T-helper 2 cell treated with Interferon-gamma antibody and Interleukin-4, amounts not matched to agents 100 ng/mL and 5 ng/mL, for 36 hours (primary cell): ENCODE data around the gene ACADS. TPM values are rescaled to one million over a fixed set of nuclear protein-coding genes. Genes with fewer than 3 reads are reported as not detected.
"Not testable (repeated sequence)": the region's sequence is repeated elsewhere in the genome, so short reads cannot be mapped to it uniquely, and the experiment has no call there.

Experiments used
- intact Hi-C: fragments of 100-400 bp; cut with micrococcal nuclease; formaldehyde crosslinking; loops from one replicate; pipeline ENCODE4 v1.15.1; 2023
- total RNA-seq: library from RNA; stranded (reverse); gene quantifications from 2 replicates; pipeline ENCODE4 v1.2.3, GENCODE V29; 2022

Gene ACADS
- total RNA-seq, 1 donor from 2014 or later, result 17.6 TPM

DNA sequence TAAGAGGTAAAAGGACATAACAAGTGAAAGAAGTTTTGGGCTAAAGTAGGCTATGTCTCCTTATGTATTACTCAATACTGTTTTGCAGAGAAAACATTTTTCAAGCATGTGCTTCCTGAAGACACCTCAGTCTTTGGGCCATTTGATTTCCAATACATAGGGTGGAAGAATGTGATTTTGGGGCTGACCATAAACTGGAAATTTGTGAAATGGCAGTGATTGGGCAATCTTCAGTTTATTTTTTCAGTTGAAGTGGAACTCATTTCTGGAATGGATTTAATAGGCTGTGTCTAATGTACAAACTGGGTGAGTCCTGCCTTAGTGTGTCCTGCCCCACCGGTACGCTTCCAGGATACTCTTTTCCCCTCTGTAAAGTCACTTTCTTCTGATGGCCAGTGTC is 2.8 kb upstream of the ACADS start:
- intact Hi-C loops, result loop anchor here (10.0 kb wide), 1 partner anchor 242 kb away; no protein-coding TSS in a partner anchor

DNA sequence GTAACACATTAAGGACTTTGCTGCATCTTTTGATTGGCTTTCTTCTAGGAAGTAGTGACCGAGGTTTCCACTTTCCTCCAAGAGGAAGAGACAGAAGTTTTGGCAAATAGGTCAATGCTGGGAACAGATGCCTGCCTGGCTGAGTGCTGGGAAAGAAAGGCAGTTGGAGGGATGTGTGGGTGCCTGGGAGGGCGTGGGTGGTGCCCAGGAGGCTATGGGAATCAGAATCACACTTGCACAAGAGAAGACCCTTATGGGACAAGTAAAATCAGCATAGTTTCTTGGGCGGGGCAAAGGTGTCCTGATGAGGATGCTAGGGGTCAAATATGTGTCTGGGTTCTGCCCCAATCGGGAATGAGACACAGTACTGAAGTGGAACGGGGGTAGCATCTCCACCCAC is 906 bp upstream of the ACADS start:
- intact Hi-C loops, result loop anchor here (1.0 to 10.0 kb wide), 4 partner anchors 14 to 240 kb away; partner anchors contain the start of genes POP5 and UNC119B

DNA sequence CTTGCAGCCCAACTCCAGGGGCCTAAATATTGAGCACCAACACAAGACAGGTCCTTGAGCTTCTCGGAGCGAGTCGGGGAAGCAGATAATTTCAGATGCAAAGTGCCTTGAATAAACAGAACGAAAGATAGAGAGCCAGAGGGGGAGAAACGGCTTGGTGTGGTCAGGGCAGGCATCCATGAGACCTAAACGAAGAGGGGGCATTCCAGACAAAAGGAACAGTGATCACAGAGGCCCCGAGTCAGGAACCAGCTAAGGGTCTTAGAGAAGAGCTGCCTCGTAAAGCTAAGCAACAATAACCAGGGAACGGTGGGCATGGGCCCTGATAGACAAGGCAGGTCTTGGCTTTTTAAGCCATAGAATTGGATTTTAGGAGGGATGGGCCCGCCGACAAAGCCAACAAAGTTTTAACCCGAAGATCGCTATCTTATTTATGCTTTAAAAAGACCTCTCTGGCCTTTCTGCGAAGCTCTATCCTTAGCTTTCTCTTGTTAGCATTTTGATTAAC is 421 bp upstream of the ACADS start:
- intact Hi-C loops, result loop anchor here (1.0 to 10.0 kb wide), 4 partner anchors 14 to 240 kb away; partner anchors contain the start of genes POP5 and UNC119B

DNA sequence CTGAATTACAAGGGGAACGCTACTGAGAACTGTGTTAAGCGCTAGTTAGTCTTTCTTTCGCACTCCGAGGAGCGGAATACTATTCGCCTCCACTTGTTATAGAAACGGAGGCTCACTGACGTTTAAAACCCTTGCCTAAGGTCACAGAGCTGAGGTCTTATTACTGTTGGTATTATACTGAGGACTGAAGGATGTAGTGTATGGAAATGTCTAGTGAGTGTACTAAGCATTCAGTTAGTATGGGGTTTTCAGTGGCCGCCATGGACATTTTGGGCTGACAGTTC is 826 bp downstream of the ACADS start:
- intact Hi-C loops, result loop anchor here (5.0 to 10.0 kb wide), 2 partner anchors 144 to 238 kb away; partner anchors contain the start of gene POP5

DNA sequence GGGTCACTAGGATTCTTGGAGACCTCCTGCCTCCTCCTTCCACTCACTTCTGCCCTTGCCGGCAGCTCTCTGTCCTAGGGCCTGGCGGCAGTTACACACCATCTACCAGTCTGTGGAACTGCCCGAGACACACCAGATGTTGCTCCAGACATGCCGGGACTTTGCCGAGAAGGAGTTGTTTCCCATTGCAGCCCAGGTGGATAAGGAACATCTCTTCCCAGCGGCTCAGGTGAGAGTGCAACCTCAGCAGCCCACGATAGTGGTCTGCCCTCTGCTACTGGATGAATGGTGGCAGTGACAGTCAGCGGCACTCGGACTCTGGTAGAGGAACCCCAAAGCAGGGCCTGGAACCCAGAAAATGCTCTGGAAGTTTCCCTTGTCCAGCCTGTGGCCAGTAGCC is 1.3 kb downstream of the ACADS start:
- intact Hi-C loops, result loop anchor here (5.0 to 10.0 kb wide), 2 partner anchors 145 to 238 kb away; partner anchors contain the start of gene POP5

DNA sequence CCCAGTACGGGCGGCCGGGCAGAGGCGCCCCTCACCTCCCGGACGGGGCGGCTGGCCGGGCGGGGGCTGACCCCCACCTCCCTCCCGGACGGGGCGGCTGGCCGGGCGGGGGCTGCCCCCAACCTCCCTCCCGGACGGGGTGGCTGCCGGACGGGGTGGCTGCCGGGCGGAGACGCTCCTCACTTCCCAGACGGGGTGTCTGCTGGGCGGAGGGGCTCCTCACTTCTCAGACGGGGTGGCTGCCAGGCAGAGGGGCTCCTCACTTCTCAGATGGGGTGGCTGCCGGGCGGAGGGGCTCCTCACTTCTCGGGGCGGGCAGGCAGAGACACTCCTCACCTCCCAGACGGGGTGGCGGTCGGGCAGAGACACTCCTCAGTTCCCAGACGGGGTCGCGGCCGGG is 6.6 kb downstream of the ACADS start:
- intact Hi-C loops, result not testable (repeated sequence)

DNA sequence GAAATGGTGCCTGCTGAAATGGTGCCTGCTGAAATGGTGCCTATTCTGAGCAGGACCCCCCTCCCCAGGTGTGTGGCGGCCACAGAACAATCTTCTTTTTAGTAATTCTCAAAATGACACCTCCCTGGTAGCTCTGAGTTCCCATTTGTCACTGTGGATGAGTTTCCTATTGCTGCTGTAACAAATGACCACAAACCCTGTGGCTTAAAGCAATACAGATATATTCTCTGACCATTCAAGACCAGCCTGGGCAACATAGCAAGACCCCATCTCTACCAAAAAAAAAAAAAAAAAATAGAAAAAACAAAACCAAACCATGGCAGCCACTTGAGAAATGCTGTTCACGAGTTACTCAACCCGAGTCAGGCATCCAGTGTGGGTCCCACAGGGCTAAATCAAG is 7.9 kb downstream of the ACADS start:
- intact Hi-C loops, result no loop called here

DNA sequence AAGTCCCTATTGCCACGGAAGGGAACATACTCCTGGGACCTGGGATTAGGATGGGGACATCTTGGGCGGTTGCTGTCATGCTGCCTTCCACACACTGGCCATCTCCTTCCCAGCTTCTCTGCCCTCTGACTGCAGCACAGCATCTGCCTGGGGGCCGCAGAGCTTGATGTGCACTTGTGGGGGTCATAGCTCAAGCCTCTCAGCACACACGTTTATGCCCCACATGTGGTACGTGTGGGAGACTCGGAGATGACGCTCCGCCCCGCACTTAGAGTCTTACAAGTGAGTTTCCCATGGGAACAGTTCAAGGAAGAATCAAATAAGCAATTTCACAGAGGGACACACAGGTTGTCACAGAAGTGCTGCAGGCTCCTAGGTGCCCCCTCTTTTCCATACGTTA is 8.6 kb downstream of the ACADS start:
- intact Hi-C loops, result no loop called here

DNA sequence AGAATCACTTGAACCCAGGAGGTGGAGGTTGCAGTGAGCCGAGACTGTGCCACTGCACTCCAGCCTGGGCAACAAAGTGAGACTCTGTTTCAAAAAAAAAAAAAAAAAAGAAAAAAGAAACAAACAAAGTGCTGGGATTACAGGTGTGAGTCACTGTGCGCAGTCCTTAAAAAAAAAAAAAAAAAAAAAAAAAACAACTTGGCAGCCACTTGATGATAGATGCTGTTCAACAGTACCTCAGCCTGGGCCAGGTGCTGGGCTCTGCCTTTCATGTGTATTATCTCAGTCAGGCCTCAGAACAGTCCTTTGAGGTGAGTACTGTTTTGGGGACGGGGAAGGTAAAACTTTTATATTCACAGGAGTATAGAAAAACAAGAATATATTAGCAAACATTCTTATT is 9.6 kb downstream of the ACADS start:
- intact Hi-C loops, result no loop called here

DNA sequence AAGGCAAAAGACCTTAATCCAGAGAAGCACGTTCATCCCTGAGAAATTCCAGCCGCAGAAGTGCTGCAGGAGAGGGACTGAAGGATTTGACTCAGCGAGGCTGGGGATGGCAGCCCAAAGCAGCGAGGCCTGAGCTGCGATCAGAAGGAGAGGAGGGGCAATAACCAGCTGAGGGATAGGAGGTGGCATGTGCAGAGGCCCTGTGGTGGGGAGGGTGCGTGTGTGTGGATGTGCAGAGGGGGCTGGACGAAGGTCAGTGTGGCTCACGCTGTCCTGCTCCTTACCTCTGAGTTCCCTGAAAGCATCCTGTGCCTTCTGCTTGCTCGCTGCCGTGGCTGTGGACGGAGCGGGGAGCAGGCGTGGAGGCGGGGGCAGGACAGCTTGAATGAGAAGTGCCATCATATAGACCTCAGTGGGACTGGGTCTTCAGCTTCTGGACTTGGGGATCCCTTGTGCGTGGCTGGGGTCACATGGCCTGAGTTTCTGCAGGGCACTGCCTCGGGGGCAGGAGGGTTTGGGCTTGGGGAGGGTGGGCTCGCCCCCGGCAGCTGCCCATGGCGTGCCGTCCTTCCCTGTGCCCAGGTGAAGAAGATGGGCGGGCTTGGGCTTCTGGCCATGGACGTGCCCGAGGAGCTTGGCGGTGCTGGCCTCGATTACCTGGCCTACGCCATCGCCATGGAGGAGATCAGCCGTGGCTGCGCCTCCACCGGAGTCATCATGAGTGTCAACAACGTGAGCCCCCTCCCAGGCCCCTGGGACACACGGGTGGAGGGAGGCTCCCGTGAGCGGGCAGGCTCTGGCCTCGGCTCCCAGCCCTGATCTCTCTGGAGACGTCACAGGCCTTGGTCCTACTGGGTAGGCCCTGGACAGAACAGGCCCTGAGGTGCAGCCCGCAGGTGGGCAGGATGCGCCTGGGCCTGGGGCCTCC is 11.0 kb downstream of the ACADS start:
- intact Hi-C loops, result no loop called here

DNA sequence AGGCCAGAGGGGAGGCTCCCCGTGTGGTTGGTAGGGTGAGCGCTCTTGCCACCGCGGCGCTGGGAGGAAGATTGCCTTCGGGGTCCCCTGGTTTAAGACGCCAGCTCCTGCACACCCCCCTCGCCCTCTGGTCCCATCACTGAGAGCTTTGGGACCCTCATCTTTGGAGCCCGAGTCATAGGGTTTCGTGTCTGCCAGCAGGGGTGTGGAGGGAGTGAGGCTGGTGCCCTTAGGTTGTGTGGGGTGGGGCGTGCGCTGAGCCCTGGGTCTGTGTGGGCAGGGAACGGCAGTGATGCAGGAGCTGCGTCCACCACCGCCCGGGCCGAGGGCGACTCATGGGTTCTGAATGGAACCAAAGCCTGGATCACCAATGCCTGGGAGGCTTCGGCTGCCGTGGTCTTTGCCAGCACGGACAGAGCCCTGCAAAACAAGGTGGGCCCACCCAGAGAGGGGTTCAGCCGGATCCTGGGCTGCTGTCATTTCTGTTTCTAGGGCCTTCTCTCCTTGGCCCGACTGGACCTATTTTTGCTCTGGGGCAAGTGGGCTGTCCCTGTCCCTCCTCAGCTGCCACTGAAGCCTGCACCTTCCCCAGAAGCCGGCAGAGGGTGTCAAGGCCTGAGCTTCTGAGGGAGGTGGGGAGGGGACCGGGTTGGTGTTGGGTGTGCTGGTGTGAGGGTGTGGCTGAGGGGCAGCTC is 12.1 kb downstream of the ACADS start:
- intact Hi-C loops, result no loop called here

DNA sequence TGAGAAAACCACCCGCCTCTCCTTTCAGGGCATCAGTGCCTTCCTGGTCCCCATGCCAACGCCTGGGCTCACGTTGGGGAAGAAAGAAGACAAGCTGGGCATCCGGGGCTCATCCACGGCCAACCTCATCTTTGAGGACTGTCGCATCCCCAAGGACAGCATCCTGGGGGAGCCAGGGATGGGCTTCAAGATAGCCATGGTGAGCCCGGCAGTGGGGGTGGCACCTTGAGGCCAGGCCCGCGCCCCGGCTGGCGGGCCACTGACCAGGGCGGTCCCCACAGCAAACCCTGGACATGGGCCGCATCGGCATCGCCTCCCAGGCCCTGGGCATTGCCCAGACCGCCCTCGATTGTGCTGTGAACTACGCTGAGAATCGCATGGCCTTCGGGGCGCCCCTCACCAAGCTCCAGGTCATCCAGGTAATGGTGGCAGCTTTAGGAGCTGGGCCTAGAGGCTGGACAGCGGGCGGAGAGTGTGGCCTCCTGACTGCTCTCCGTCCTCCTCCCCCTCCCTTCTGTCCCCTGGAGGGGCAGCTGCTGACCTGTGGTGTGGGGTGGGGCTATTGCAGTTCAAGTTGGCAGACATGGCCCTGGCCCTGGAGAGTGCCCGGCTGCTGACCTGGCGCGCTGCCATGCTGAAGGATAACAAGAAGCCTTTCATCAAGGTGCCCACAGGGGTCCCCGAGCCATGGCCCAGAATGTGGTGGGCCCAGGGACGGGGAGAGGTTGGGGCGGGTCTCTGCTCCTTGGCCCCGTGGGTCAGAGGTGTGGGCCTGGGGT is 12.8 kb downstream of the ACADS start:
- intact Hi-C loops, result no loop called here

DNA sequence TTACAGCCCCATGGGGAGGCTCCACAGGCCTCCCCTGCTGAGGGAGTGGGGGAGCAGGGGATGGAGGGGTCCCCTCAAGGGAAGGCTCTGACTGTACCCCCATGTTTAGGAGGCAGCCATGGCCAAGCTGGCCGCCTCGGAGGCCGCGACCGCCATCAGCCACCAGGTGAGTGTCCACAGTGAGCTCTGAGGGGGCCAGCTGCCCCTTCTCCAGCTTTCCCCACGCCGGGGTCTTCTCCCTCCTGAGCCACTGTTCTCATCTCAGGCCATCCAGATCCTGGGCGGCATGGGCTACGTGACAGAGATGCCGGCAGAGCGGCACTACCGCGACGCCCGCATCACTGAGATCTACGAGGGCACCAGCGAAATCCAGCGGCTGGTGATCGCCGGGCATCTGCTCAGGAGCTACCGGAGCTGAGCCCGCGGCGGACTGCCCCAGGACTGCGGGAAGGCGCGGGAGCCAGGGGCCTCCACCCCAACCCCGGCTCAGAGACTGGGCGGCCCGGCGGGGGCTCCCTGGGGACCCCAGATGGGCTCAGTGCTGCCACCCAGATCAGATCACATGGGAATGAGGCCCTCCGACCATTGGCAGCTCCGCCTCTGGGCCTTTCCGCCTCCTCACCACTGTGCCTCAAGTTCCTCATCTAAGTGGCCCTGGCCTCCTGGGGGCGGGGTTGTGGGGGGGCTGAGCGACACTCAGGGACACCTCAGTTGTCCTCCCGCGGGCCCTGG is 13.6 kb downstream of the ACADS start:
- intact Hi-C loops, result no loop called here

DNA sequence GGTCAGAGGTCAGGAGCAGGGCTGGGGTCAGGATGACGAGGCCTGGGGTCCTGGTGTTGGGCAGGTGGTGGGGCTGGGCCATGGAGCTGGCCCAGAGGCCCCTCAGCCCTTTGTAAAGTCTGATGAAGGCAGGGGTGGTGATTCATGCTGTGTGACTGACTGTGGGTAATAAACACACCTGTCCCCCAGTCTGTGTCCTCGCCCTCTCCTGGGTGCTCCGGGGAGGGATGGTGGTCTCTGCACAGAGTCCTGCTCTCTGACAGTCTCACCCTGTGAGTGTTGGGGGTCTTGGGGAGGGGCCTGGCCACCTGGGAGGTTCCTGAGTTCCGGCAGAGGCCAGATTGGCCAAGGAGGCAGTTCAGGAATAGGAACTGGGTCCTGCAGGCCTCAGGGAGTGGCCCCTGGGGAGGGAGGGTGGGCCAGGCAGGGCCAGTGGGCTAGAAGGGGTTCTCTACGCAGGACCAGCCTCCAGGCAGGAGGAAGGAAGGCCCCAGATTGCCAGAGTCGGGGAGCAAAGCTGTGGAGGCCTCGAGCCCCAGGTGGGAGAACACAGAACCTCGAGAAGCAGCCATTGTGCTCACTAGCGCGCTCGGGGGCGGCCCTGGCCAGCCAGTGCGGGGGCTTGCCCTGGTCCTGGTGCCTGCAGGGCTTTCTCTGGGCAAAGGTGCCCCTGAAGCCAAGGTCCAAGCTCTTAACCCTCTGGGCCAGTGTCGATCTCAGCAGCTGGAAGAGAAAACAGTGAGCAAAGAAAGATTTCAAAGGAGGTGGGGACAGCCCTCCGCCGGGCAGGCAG is 14.4 kb downstream of the ACADS start:
- intact Hi-C loops, result no loop called here

DNA sequence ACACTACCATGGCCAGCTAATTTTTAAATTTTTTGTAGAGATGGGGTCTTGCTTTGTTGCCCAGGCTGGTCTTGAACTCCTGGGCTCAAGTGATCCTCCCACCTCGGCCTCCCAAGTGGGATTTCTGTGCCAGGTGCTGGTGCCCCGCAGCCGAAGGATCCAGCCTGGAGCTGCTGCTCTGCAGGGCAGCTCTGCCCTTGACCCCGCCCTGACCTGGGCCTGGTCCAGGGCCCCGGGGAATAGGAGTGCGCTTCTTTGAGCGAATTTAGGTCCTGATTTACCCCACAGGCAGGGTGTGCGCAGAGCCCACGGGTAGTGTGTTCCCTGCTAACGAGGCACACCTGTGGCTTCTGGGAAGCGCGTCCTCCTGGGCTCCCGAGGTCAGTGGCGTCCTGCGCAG is 15.2 kb downstream of the ACADS start:
- intact Hi-C loops, result no loop called here

DNA sequence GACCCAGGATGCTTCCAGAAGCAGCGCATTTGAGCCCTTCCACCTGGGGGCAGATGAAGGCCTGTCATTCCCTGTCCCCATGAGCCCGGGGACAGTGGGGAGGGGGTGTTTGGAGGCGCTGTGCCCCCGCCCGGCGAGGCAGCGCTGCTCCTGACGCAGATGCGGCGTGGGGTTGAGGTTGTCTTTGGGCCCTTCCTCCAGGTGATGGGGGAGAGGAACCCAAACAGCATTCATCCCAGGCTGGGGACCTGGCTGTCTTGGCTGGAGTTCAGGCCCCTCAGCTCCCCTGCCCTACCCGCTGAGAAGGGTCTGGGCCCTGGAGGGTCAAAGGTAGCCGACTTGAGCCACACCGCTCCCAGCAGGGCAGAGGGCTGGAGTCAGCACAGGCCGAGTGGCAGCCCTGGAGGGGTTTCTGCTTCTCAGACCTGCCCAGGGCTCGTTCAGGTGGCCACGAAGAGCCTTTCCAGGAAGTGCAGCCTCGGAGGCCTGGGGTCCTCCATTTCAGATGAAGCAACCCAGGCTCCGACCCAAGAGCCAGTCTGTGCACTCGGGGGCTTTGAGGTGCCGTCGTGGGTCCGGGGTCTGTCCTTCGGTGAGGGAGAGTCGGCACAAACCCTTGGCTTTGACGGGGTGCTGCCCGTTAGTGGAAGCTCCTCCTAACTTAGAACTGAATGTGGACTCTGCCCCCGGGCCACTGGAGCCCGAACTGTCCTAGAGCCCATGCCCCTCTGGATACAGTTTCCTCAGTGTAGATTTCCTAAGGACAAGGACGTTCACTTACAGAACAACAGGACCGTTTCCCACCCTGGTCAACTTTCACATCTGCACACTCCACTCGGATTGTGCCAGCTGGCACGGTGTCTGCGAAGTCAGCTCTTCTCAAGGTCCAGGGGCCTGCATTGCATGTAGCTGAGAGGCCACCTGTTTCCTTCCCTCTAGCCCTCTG is 16.1 kb downstream of the ACADS start:
- intact Hi-C loops, result no loop called here

DNA sequence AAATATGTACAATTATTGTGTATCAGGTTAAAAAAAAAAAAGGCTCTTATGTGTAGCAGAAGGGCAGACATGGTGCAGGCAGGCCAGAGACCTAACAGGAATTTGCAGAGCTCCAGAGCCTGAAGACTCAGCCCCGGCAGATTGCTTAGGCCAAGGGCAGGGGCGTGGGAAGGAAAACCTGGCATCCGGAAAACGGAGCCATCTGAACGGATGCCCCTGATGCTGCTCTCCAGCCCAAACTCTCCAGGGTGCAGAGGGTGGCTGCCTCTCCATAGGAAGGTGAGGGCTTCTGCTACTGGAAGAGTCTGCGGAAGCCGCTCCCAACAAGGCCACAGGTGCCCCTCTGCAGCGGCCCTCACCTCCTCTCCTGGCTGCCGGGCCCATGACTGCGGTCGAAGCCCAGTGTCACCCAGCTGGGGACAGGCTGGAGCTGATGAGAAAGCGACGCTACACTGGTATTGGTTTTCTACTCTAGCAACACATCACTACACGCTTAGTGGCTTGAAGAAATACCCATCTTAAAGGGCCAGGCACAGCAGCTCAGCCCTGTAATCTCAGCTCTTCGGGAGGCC is 19.4 kb downstream of the ACADS start:
- intact Hi-C loops, result no loop called here

DNA sequence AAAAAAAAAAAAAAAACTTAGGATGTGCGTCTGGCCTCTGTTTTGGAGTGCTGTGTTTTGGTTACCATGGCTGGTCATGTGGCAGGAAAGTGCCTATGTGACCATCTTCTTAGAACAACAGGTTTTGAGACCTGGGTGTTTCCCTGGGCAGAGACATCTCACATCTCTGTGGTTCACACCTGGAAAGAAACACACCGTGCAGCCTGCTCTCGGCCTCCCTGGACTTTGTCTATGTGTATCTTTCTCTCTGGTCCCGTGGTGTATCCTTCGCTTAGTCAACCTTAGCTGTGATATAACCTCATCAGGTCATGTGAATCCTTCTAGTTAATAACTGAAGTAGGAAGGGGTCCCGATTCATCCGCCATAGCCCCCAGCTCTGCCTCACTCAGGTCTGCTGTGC is 22.6 kb downstream of the ACADS start:
- intact Hi-C loops, result no loop called here

DNA sequence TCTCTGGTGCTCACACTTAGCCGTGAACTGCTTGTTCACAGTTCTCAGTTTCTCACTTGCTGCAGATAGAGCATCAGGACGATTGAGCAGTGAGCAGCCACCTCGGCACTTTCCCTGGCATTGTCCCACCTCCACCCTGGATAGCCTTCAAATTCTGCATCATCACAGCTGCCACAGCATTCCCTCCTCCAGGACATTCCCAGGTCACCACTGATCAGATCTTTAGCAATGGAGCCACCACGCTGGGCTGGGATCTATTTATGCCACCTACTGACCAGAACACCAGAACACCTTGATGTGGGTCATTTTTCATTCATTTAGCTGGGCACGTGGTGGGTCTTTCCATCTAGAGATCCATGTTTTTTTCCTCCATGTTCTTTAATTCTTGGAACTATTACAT is 23.6 kb downstream of the ACADS start:
- intact Hi-C loops, result no loop called here
